GM21390 (cell line): ENCODE results near the gene CALHM6.

Experiments
- ATAC-seq: cut with Tn5 transposase; IDR thresholded peaks from one replicate; pipeline ENCODE4 v1.9.1; 2021; ENCODE audit not compliant: unreplicated experiment

Gene CALHM6

GRCh38 chr6:116461331-116461931, at the start of gene CALHM6:
Gene CALHM6, plus strand, starts transcription at chr6:116461375. Its CDS starts 555 bp downstream, at chr6:116461930.
- no peak for ATAC-seq

GRCh38 chr6:116412270-116412669, 48.9 kb upstream of the CALHM6 start:
- ATAC-seq, result no peak

- ATAC-seq, result no peak
These were observed 47.8 kb upstream of the CALHM6 start for GRCh38 chr6:116413357-116413756.

GRCh38 chr6:116417661-116418060, 43.5 kb upstream of the CALHM6 start:
- ATAC-seq, result no peak

GRCh38 chr6:116419069-116419786, 41.9 kb upstream of the CALHM6 start:
- no peak for ATAC-seq

- ATAC-seq, result no peak
These were observed 40.8 kb upstream of the CALHM6 start for GRCh38 chr6:116420341-116420740.

GRCh38 chr6:116422238-116422637, 38.9 kb upstream of the CALHM6 start:
- no peak for ATAC-seq

- ATAC-seq, result no peak
These were observed 37.2 kb upstream of the CALHM6 start for GRCh38 chr6:116424001-116424400.

GRCh38 chr6:116426551-116426950, 34.6 kb upstream of the CALHM6 start:
- ATAC-seq, result no peak

- no peak for ATAC-seq
These were observed 32.1 kb upstream of the CALHM6 start for GRCh38 chr6:116429111-116429510.

- ATAC-seq, result no peak
These were observed 30.3 kb upstream of the CALHM6 start for GRCh38 chr6:116430860-116431259.

GRCh38 chr6:116431964-116432595, 29.1 kb upstream of the CALHM6 start:
- ATAC-seq, result no peak

GRCh38 chr6:116433206-116433712, 27.9 kb upstream of the CALHM6 start:
- ATAC-seq, result no peak

GRCh38 chr6:116434056-116434725, 27.0 kb upstream of the CALHM6 start:
- no peak for ATAC-seq

GRCh38 chr6:116436586-116436985, 24.6 kb upstream of the CALHM6 start:
- ATAC-seq, result no peak

- no peak for ATAC-seq
These were observed 23.5 kb upstream of the CALHM6 start for GRCh38 chr6:116437656-116438055.

- no peak for ATAC-seq
These were observed 22.4 kb upstream of the CALHM6 start for GRCh38 chr6:116438590-116439448.

- ATAC-seq, result no peak
These were observed 21.6 kb upstream of the CALHM6 start for GRCh38 chr6:116439522-116440051.

- ATAC-seq, result no peak
These were observed 18.1 kb upstream of the CALHM6 start for GRCh38 chr6:116443105-116443504.

- ATAC-seq, result peak; percentile 56
These were observed 17.1 kb upstream of the CALHM6 start for GRCh38 chr6:116444092-116444491.
